ENCODE data around the gene EDDM3A.

GRCh38 chr14:20707622-20708021 lies 38.1 kb upstream of the EDDM3A start:
- TF ChIP-seq CTCF (IDR thresholded peaks at IDR 0.05) (no peak), POLR2A (IDR thresholded peaks at IDR 0.05) (no peak)
